ENCODE measurements around the gene TRPV5.

The TRPV5 gene

GRCh38 chr7:142868188-142868985 is 65.2 kb downstream of the TRPV5 start:
- DNase-seq = no peak

GRCh38 chr7:142867398-142868187 is 66.0 kb downstream of the TRPV5 start:
- no peak for DNase-seq

GRCh38 chr7:142867097-142867378 is 66.5 kb downstream of the TRPV5 start:
- DNase-seq = no peak

- peak; percentile 46 for DNase-seq
Observed at GRCh38 chr7:142866361-142867096, 67.0 kb downstream of the TRPV5 start.

GRCh38 chr7:142865766-142866165 is 67.8 kb downstream of the TRPV5 start:
- DNase-seq = no peak

GRCh38 chr7:142864980-142865747 is 68.4 kb downstream of the TRPV5 start:
- no peak for DNase-seq

- DNase-seq = no peak
Observed at GRCh38 chr7:142863891-142864685, 69.5 kb downstream of the TRPV5 start.

- no peak for DNase-seq
Observed at GRCh38 chr7:142862786-142863400, 70.7 kb downstream of the TRPV5 start.

GRCh38 chr7:142862351-142862750 is 71.2 kb downstream of the TRPV5 start:
- no peak for DNase-seq

- DNase-seq = no peak
Observed at GRCh38 chr7:142860968-142861367, 72.6 kb downstream of the TRPV5 start.

GRCh38 chr7:142859829-142860228 is 73.7 kb downstream of the TRPV5 start:
- DNase-seq = no peak

GRCh38 chr7:142859411-142859810 is 74.1 kb downstream of the TRPV5 start:
- no peak for DNase-seq

All from CD4-positive, alpha-beta T cell treated with Interleukin-6 for 4 hours (primary cell).